Natural killer cell (primary cell): ENCODE measurements around the gene SNED1. TPM values are rescaled to one million over a fixed set of nuclear protein-coding genes. Genes with fewer than 3 reads are reported as not detected.

Experiments used
- ATAC-seq, 3 donors: fragments of 150-1000 bp in 2 of 3; fragments of 200-7000 bp in 1 of 3; cut with Tn5 transposase; 1 replicate in 1 of 3; 2 replicates in 2 of 3; pipeline ENCODE4 v1.10.0; 2021; ENCODE audit warnings: mild to moderate bottlenecking in 2 of 3, moderate library complexity in 2 of 3
- DNase-seq, 2 donors: peaks; one replicate each; pipeline versions ENCODE4 v3.0.0 to v3.0.0-alpha.2; 2013 to 2021; ENCODE audit warnings: mixed read lengths in 1 of 2
- H3K27ac ChIP-seq: one replicate; pipeline ENCODE4 v1.5.1; 2013; ENCODE audit warnings: mild to moderate bottlenecking, low read length
- H3K27me3 ChIP-seq: one replicate; pipeline ENCODE4 v1.6.1; 2013; ENCODE audit warnings: low read length; ENCODE audit not compliant: control insufficient read depth, insufficient read depth
- H3K36me3 ChIP-seq: one replicate; pipeline ENCODE4 v1.6.1; 2013; ENCODE audit warnings: low read length; ENCODE audit not compliant: control insufficient read depth, insufficient read depth
- H3K4me1 ChIP-seq: one replicate; pipeline ENCODE4 v1.6.1; 2013; ENCODE audit warnings: low read length; ENCODE audit not compliant: control insufficient read depth, insufficient read depth
- H3K4me3 ChIP-seq: one replicate; pipeline ENCODE4 v1.5.1; 2013; ENCODE audit warnings: low read length
- H3K9me3 ChIP-seq: one replicate; pipeline ENCODE4 v1.6.1; 2013; ENCODE audit warnings: low read length; ENCODE audit not compliant: control insufficient read depth, insufficient read depth
- H3K27ac Mint-ChIP-seq, 2 donors: one replicate each; pipeline ENCODE4 v1.8.0; 2022; ENCODE audit warnings: mild to moderate bottlenecking in 2 of 2, mixed read lengths in 2 of 2, moderate library complexity in 1 of 2
- H3K27me3 Mint-ChIP-seq, 2 donors: one replicate each; pipeline ENCODE4 v1.8.0; 2022; ENCODE audit warnings: low read depth in 2 of 2, mixed read lengths in 2 of 2
- H3K36me3 Mint-ChIP-seq: one replicate; pipeline ENCODE4 v1.8.0; 2022; ENCODE audit warnings: mixed read lengths
- H3K4me1 Mint-ChIP-seq, 2 donors: one replicate each; pipeline ENCODE4 v1.8.0; 2022; ENCODE audit warnings: mixed read lengths in 2 of 2
- H3K4me3 Mint-ChIP-seq: one replicate; pipeline ENCODE4 v1.8.0; 2022; ENCODE audit warnings: mild to moderate bottlenecking, moderate library complexity, mixed read lengths
- H3K9me3 Mint-ChIP-seq, 2 donors: one replicate each; pipeline ENCODE4 v1.8.0; 2022; ENCODE audit warnings: mixed read lengths in 2 of 2
- WGBS: methylation state at CpG from one replicate; pipeline ENCODE4 v1.1.7; 2013; ENCODE audit warnings: missing lambda C conversion rate; ENCODE audit not compliant: insufficient coverage; 5-methylcytosine and 5-hydroxymethylcytosine counted together
- intact Hi-C: fragments of 100-400 bp; cut with micrococcal nuclease; formaldehyde crosslinking; loops from one replicate; pipeline ENCODE4 v1.14.2; 2022
- total RNA-seq, 4 donors: library from RNA; stranded (reverse); fragments of 120-200 nt in 1 of 4; gene quantifications; one replicate each; pipeline versions ENCODE4 v1.2.3 to v1.2.4, GENCODE V29; 2013 to 2022
- TF ChIP-seq, protein P1 (sequence below): fragments of 200-600 bp; IDR thresholded peaks from one replicate; pipeline ENCODE4 v1.8.0; 2022; ENCODE audit warnings: antibody characterized with exemption

The SNED1 gene
- 1 to 10 TPM in 2 of 3 donors, under 1 TPM in 1; 0.97 to 4.9 (median 2.5) TPM for total RNA-seq
- 2.4 TPM for total RNA-seq (2013)

- peaks cover 6% of the 10 kb centered on the region for H3K27me3 ChIP-seq
- TF ChIP-seq, protein P1, sequence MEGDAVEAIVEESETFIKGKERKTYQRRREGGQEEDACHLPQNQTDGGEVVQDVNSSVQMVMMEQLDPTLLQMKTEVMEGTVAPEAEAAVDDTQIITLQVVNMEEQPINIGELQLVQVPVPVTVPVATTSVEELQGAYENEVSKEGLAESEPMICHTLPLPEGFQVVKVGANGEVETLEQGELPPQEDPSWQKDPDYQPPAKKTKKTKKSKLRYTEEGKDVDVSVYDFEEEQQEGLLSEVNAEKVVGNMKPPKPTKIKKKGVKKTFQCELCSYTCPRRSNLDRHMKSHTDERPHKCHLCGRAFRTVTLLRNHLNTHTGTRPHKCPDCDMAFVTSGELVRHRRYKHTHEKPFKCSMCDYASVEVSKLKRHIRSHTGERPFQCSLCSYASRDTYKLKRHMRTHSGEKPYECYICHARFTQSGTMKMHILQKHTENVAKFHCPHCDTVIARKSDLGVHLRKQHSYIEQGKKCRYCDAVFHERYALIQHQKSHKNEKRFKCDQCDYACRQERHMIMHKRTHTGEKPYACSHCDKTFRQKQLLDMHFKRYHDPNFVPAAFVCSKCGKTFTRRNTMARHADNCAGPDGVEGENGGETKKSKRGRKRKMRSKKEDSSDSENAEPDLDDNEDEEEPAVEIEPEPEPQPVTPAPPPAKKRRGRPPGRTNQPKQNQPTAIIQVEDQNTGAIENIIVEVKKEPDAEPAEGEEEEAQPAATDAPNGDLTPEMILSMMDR = no peak
- H3K27ac ChIP-seq = no peak within 1 kb of the TSS
- H3K36me3 Mint-ChIP-seq = no peaks in the 10 kb centered on the region
- H3K4me3 Mint-ChIP-seq = peak within 1 kb of the TSS; percentile 79
- ATAC-seq (peak; percentile 67 to 90 (median 87)), DNase-seq (peak; percentile 50 to 70)
- peaks cover 7% of the 10 kb centered on the region for H3K4me1 ChIP-seq
- H3K27me3 Mint-ChIP-seq = peaks cover 11 to 23% of the 10 kb centered on the region in 2 donors
- peaks cover 0 to 9% of the 10 kb centered on the region in 2 donors for H3K4me1 Mint-ChIP-seq
- no peak within 1 kb of the TSS for H3K27ac Mint-ChIP-seq
- H3K36me3 ChIP-seq = no peaks in the 10 kb centered on the region
- H3K9me3 Mint-ChIP-seq = no peaks in the 10 kb centered on the region
- intact Hi-C loops = no loop called here
- no peak within 1 kb of the TSS for H3K4me3 ChIP-seq
- no peaks in the 10 kb centered on the region for H3K9me3 ChIP-seq
- WGBS = 10% methylated on average over 61 of the region's 61 CpGs
These were observed at the start of gene SNED1 for GRCh38 chr2:240997856-240998705. SNED1 (plus strand) TSS chr2:240998618; CDS start chr2:240998838, 220 bp downstream.

- intact Hi-C loops = no loop called here
- Histone ChIP-seq H3K4me3 (no peak overlapping the region), H3K4me1 (no peaks in the 10 kb centered on the region), H3K27ac (no peak overlapping the region), H3K27me3 (no peaks in the 10 kb centered on the region), H3K9me3 (no peaks in the 10 kb centered on the region), H3K36me3 (no peaks in the 10 kb centered on the region)
- TF ChIP-seq, protein P1 = no peak
- peaks cover 5 to 10% of the 10 kb centered on the region in 2 donors for H3K27me3 Mint-ChIP-seq
- no peaks in the 10 kb centered on the region for H3K36me3 Mint-ChIP-seq
- 87% methylated on average over 23 of the region's 23 CpGs for WGBS
- ATAC-seq = no peak
- peak in 1 of 2 donors; percentile 6 for DNase-seq
- H3K27ac Mint-ChIP-seq = no peak overlapping the region
- H3K4me3 Mint-ChIP-seq = no peak overlapping the region
- no peaks in the 10 kb centered on the region for H3K4me1 Mint-ChIP-seq
- no peaks in the 10 kb centered on the region for H3K9me3 Mint-ChIP-seq
These were observed 49.3 kb upstream of the SNED1 start for GRCh38 chr2:240948905-240949790.

DNA sequence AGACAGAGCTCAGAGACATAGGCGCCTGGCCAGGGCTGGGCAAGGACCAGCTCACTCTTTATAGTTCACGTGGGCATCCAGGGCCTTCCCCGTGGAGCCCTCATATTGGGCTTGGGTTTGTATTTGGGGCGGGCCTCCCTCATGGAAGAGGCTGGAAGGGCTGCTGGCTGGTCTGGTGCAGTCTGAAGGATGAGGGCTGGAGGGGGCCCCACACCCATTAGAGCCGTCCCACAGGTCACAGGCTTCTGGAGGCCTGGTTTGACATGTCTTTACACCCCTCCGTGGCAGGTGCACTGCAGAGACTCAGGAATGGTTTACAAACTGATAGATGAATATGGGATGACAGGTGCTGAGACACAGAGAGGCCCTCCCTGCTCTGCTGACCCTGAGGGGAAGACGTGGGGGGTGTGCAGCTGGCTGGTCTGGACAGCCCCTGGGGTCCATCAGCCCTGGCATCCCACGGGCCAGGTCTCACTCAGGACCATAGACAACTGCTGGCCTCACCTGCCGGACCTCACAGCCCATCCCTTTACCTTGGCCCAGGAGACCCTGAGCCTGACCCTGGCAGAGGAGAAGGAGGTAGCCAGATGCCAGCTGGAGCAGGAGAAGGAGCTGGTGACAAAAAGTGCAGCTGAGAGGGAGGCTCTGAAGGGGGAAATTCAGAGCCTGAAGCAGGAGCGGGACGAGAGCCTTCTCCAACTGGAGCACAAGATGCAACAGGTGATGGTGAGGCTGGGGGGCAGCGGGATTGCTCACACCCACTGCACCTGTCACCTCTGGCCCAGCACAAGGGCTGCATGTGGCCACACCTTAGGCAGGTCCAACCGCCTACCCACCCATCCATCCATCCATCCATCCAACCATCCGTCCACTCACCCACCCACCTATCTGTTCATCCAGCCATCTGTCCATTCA, 48.4 kb upstream of the SNED1 start:
- Histone ChIP-seq H3K36me3 (no peaks in the 10 kb centered on the region), H3K27me3 (no peaks in the 10 kb centered on the region), H3K4me1 (no peaks in the 10 kb centered on the region), H3K9me3 (no peaks in the 10 kb centered on the region), H3K4me3 (no peak overlapping the region), H3K27ac (no peak overlapping the region)
- WGBS = 90% methylated on average over 14 of the region's 14 CpGs
- H3K4me1 Mint-ChIP-seq = no peaks in the 10 kb centered on the region
- TF ChIP-seq, protein P1 = no peak
- H3K36me3 Mint-ChIP-seq = no peaks in the 10 kb centered on the region
- H3K27ac Mint-ChIP-seq = no peak overlapping the region
- H3K27me3 Mint-ChIP-seq = peaks cover 0 to 10% of the 10 kb centered on the region in 2 donors
- no peaks in the 10 kb centered on the region for H3K9me3 Mint-ChIP-seq
- ATAC-seq (no peak), DNase-seq (peak in 1 of 2 donors; percentile 4)
- intact Hi-C loops = no loop called here
- no peak overlapping the region for H3K4me3 Mint-ChIP-seq
